Smooth muscle cell (in vitro differentiated cells): ENCODE results near the gene CLCF1. TPM values are rescaled to one million over a fixed set of nuclear protein-coding genes. Genes with fewer than 3 reads are reported as not detected.

Source experiments
- DNase-seq: peaks from one replicate; lab custom pipeline; 2025; ENCODE audit not compliant: unreplicated experiment; lab: John Stamatoyannopoulos, UW
- H2AFZ ChIP-seq: fragments of 200-600 bp; sonication (generic); 2 replicates; pipeline ENCODE4 v1.6.0; 2016; ENCODE audit warnings: antibody characterized with exemption, low read depth, mild to moderate bottlenecking
- H3F3A ChIP-seq: fragments of 200-600 bp; sonication (generic); 2 replicates; pipeline ENCODE4 v1.6.0; 2017; ENCODE audit warnings: antibody characterized with exemption, low read depth
- H3K27ac ChIP-seq: fragments of 200-600 bp; sonication (generic); 2 replicates; pipeline ENCODE4 v1.5.1; 2016; ENCODE audit warnings: low read depth, mild to moderate bottlenecking
- H3K27me3 ChIP-seq: fragments of 200-600 bp; sonication (generic); 2 replicates; pipeline ENCODE4 v1.6.1; 2016; ENCODE audit warnings: low read depth, mild to moderate bottlenecking
- H3K36me3 ChIP-seq: fragments of 200-600 bp; sonication (generic); 2 replicates; pipeline ENCODE4 v1.5.1; 2016; ENCODE audit warnings: low read depth
- H3K4me1 ChIP-seq: fragments of 200-600 bp; sonication (generic); 2 replicates; pipeline ENCODE4 v1.5.1; 2016; ENCODE audit warnings: low read depth
- H3K4me2 ChIP-seq: fragments of 200-600 bp; sonication (generic); 2 replicates; pipeline ENCODE4 v1.6.0; 2016; ENCODE audit warnings: mild to moderate bottlenecking
- H3K4me3 ChIP-seq: fragments of 200-600 bp; sonication (generic); 2 replicates; pipeline ENCODE4 v1.5.1; 2016; ENCODE audit warnings: mild to moderate bottlenecking
- H3K79me2 ChIP-seq: fragments of 200-600 bp; sonication (generic); 2 replicates; pipeline ENCODE4 v1.6.0; 2016; ENCODE audit warnings: low read depth, mild to moderate bottlenecking
- H3K9ac ChIP-seq: fragments of 200-600 bp; sonication (generic); 2 replicates; pipeline ENCODE4 v1.6.0; 2016; ENCODE audit warnings: low read depth
- H3K9me3 ChIP-seq: fragments of 200-600 bp; sonication (generic); replicated peaks from 2 replicates; pipeline ENCODE4 v1.5.1; 2016; ENCODE audit warnings: low read depth
- H4K20me1 ChIP-seq: fragments of 200-600 bp; sonication (generic); 2 replicates; pipeline ENCODE4 v1.6.0; 2016; ENCODE audit warnings: low read depth
- CTCF ChIP-seq: fragments of 200-600 bp; sonication (generic); IDR thresholded peaks from 2 replicates; pipeline ENCODE4 v1.5.1; 2017; ENCODE audit warnings: borderline replicate concordance, mild to moderate bottlenecking, antibody characterized with exemption; ENCODE audit not compliant: insufficient read depth, poor library complexity, severe bottlenecking
- WGBS: methylation state at CpG from one replicate; pipeline ENCODE4 v1.1.7; 2016; ENCODE audit warnings: low lambda C conversion rate; 5-methylcytosine and 5-hydroxymethylcytosine counted together
- polyA plus RNA-seq: library from polyadenylated mRNA; unstranded; fragments of >200 nt; fragmentation: Nextera tagmentation; extraction: Ambion mirVana; gene quantifications from 2 replicates; pipeline ENCODE4 v1.2.1, GENCODE V29; 2016
- total RNA-seq: library from RNA; depleted of rRNA; stranded (reverse); fragments of >200 nt; gene quantifications from 2 replicates; pipeline ENCODE4 v1.2.3, GENCODE V29; 2014

The CLCF1 gene
- total and polyA plus RNA-seq, 2 experiments from 2014 or later = 6.2 to 12.2 TPM

- 60% methylated on average over 11 of the region's 13 CpGs for whole genome bisulfite sequencing
Observed at GRCh38 chr11:67396587-67397389, 23.4 kb upstream of the CLCF1 start.

GRCh38 chr11:67396259-67396581 lies 22.8 kb upstream of the CLCF1 start:
- no peak for DNase-seq
- H3K36me3 ChIP-seq = no peaks in the 10 kb centered on the region
- H3F3A ChIP-seq = no peaks in the 10 kb centered on the region
- no peak overlapping the region for H3K4me3 ChIP-seq
- peaks cover 24% of the 10 kb centered on the region for H4K20me1 ChIP-seq
- H2AFZ ChIP-seq = no peak overlapping the region
- no peak overlapping the region for H3K9ac ChIP-seq
- H3K4me2 ChIP-seq = no peak overlapping the region
- peaks cover 8% of the 10 kb centered on the region for H3K4me1 ChIP-seq
- H3K79me2 ChIP-seq = peaks cover 19% of the 10 kb centered on the region
- H3K9me3 ChIP-seq = no peaks in the 10 kb centered on the region
- no peak for TF ChIP-seq CTCF
- no peaks in the 10 kb centered on the region for H3K27me3 ChIP-seq
- WGBS = 93% methylated on average over 7 of the region's 7 CpGs
- H3K27ac ChIP-seq = no peak overlapping the region

More at GRCh38 chr11:67396587-67397389, 23.4 kb upstream of the CLCF1 start:
- no peaks in the 10 kb centered on the region for H3K36me3 ChIP-seq
- H3K79me2 ChIP-seq = peaks cover 22% of the 10 kb centered on the region
- H3K27me3 ChIP-seq = no peaks in the 10 kb centered on the region
- H3K4me2 ChIP-seq = no peak overlapping the region
- no peak for TF ChIP-seq CTCF
- H3K27ac ChIP-seq = no peak overlapping the region
- H2AFZ ChIP-seq = no peak overlapping the region
- no peaks in the 10 kb centered on the region for H3F3A ChIP-seq
- H3K4me1 ChIP-seq = peaks cover 8% of the 10 kb centered on the region
- H3K4me3 ChIP-seq = no peak overlapping the region
- H3K9me3 ChIP-seq = no peaks in the 10 kb centered on the region
- DNase-seq = no peak
- no peak overlapping the region for H3K9ac ChIP-seq
- H4K20me1 ChIP-seq = peaks cover 24% of the 10 kb centered on the region

- no peaks in the 10 kb centered on the region for H3K27me3 ChIP-seq
- no peak overlapping the region for H3K27ac ChIP-seq
- no peak overlapping the region for H3K4me3 ChIP-seq
- peaks cover 19% of the 10 kb centered on the region for H4K20me1 ChIP-seq
- no peak overlapping the region for H2AFZ ChIP-seq
- H3K9me3 ChIP-seq = no peaks in the 10 kb centered on the region
- TF ChIP-seq CTCF = no peak
- H3K79me2 ChIP-seq = peaks cover 14% of the 10 kb centered on the region
- H3K9ac ChIP-seq = no peak overlapping the region
- peaks cover 8% of the 10 kb centered on the region for H3K4me1 ChIP-seq
- H3K4me2 ChIP-seq = no peak overlapping the region
- DNase-seq = no peak
- H3F3A ChIP-seq = no peaks in the 10 kb centered on the region
- WGBS = 94% methylated on average over 19 of the region's 19 CpGs
- no peaks in the 10 kb centered on the region for H3K36me3 ChIP-seq
Observed at GRCh38 chr11:67395555-67396258, 22.3 kb upstream of the CLCF1 start.
